Endothelial cell of umbilical vein (primary cell): Measurements from ENCODE around the gene MXD4. TPM values are rescaled to one million over a fixed set of nuclear protein-coding genes. Genes with fewer than 3 reads are reported as not detected.

Experiments
- BruUV-seq: library from RNA; stranded (reverse); fragments of 400-500 nt; replicated peaks from 2 replicates; lab custom pipeline; 2021; lab: Mats Ljungman, UMichigan
- CTCF ChIA-PET: fragments of 300-600, 350-600 bp; sonication (Branson Sonifier 250); formaldehyde crosslinking; loops from one replicate; lab custom pipeline; 2021; ENCODE audit warnings: antibody characterized with exemption, inconsistent platforms; lab: Charles Lee
- POLR2A ChIA-PET: fragments of 300-600, 350-600 bp; sonication (Branson Sonifier 250); formaldehyde crosslinking; loops from one replicate; lab custom pipeline; 2021; ENCODE audit warnings: antibody characterized with exemption, inconsistent platforms; lab: Charles Lee
- DNase-seq: peaks from one replicate; pipeline ENCODE4 v3.0.0-alpha.2; 2011; ENCODE audit warnings: low read depth, low spot score
- FAIRE-seq: peaks from 2 replicates; lab custom pipeline; 2011; peaks lifted over from hg19 to GRCh38; lab: Jason Lieb, UNC
- H2AFZ ChIP-seq: 2 replicates; pipeline ENCODE4 v1.6.0; 2012; ENCODE audit warnings: low read depth, low read length, control low read depth, inconsistent platforms
- H3K27ac ChIP-seq: 2 replicates; pipeline ENCODE4 v1.5.1; 2011; ENCODE audit warnings: low read depth, mild to moderate bottlenecking, control low read depth, low read length, moderate library complexity; ENCODE audit not compliant: insufficient read depth
- H3K27me3 ChIP-seq, 2 experiments: 2 replicates each; pipeline versions ENCODE4 v1.6.0 to v1.6.1; 2011; ENCODE audit warnings: low read length in 2 of 2, mixed read lengths in 1 of 2; ENCODE audit not compliant: control insufficient read depth in 2 of 2, insufficient read depth in 2 of 2
- H3K36me3 ChIP-seq, 2 experiments: 2 replicates in 1 of 2; 3 replicates in 1 of 2; pipeline ENCODE4 v1.5.1; 2011; ENCODE audit warnings: low read length in 2 of 2, mild to moderate bottlenecking in 1 of 2, moderate library complexity in 1 of 2; ENCODE audit not compliant: control insufficient read depth in 2 of 2, insufficient read depth in 2 of 2; ENCODE audit errors: extremely low read depth in 1 of 2
- H3K4me1 ChIP-seq: 3 replicates; pipeline ENCODE4 v1.5.1; 2011; ENCODE audit warnings: mild to moderate bottlenecking, low read length; ENCODE audit not compliant: control insufficient read depth, insufficient read depth; ENCODE audit errors: extremely low read depth
- H3K4me2 ChIP-seq: 2 replicates; pipeline ENCODE4 v1.6.1; 2011; ENCODE audit warnings: low read length, control low read depth, mixed read lengths; ENCODE audit not compliant: insufficient read depth
- H3K4me3 ChIP-seq, 3 experiments: fragments of 200-600 bp in 1 of 3; sonication (generic), shearing (Covaris generic) in 1 of 3; replicated peaks in 1 of 3; 2 replicates each; pipeline ENCODE4 v1.5.1; 2011 to 2016; ENCODE audit warnings: control low read depth in 3 of 3, low read length in 3 of 3, mild to moderate bottlenecking in 2 of 3, inconsistent platforms in 1 of 3, low read depth in 1 of 3, moderate library complexity in 1 of 3; ENCODE audit not compliant: insufficient read depth in 1 of 3
- H3K79me2 ChIP-seq: 2 replicates; pipeline ENCODE4 v1.6.0; 2012; ENCODE audit warnings: low read length, inconsistent platforms; ENCODE audit not compliant: control insufficient read depth, insufficient read depth
- H3K9ac ChIP-seq: replicated peaks from 2 replicates; pipeline ENCODE3; 2011; ENCODE audit warnings: low read length, control low read depth; ENCODE audit not compliant: insufficient read depth; ENCODE audit errors: extremely low read depth
- H3K9me1 ChIP-seq: replicated peaks from 3 replicates; pipeline ENCODE4 v1.6.0; 2011; ENCODE audit warnings: mild to moderate bottlenecking, low read length; ENCODE audit not compliant: control insufficient read depth, insufficient read depth; ENCODE audit errors: extremely low read depth
- H3K9me3 ChIP-seq: replicated peaks from 2 replicates; pipeline ENCODE4 v1.5.1; 2012; ENCODE audit warnings: low read length, inconsistent platforms; ENCODE audit not compliant: control insufficient read depth, insufficient read depth
- H4K20me1 ChIP-seq: replicated peaks from 2 replicates; pipeline ENCODE3; 2011; ENCODE audit warnings: mild to moderate bottlenecking, low read length; ENCODE audit not compliant: control insufficient read depth, insufficient read depth; ENCODE audit errors: extremely low read depth
- CTCF ChIP-seq, 2 donors: IDR thresholded peaks; 1 replicate in 1 of 2; 2 replicates in 1 of 2; pipeline ENCODE4 v1.5.1; 2011; ENCODE audit warnings: low read length in 2 of 2, mild to moderate bottlenecking in 2 of 2, moderate library complexity in 2 of 2, control low read depth in 1 of 2, inconsistent platforms in 1 of 2, low read depth in 1 of 2; ENCODE audit not compliant: insufficient read depth in 1 of 2; ENCODE audit errors: extremely low read depth in 1 of 2
- EZH2 ChIP-seq: IDR thresholded peaks from 2 replicates; pipeline ENCODE4 v1.6.1; 2012; ENCODE audit warnings: borderline replicate concordance, low read depth, mild to moderate bottlenecking, moderate library complexity, low read length, inconsistent platforms; ENCODE audit not compliant: severe bottlenecking
- FOS ChIP-seq: IDR thresholded peaks from 2 replicates; pipeline ENCODE4 v1.6.1; 2011; ENCODE audit warnings: mild to moderate bottlenecking, low read length, moderate library complexity, borderline replicate concordance; ENCODE audit not compliant: insufficient read depth
- GATA2 ChIP-seq: IDR thresholded peaks from 2 replicates; pipeline ENCODE4 v1.7.0; 2011; ENCODE audit warnings: low read depth, mild to moderate bottlenecking, moderate library complexity, mixed read lengths, low read length; ENCODE audit not compliant: insufficient read length, insufficient read depth
- JUN ChIP-seq: IDR thresholded peaks from 2 replicates; pipeline ENCODE4 v1.6.1; 2011; ENCODE audit warnings: borderline replicate concordance, low read depth; ENCODE audit not compliant: insufficient read length, insufficient read depth
- MAX ChIP-seq: IDR thresholded peaks from 2 replicates; pipeline ENCODE4 v1.6.1; 2011; ENCODE audit not compliant: insufficient read depth, insufficient read length
- MYC ChIP-seq: IDR thresholded peaks from one replicate; pipeline ENCODE4 v1.6.1; 2011; ENCODE audit warnings: mild to moderate bottlenecking, low read depth, low read length
- POLR2A ChIP-seq: IDR thresholded peaks from 2 replicates; pipeline ENCODE4 v1.6.1; 2012; ENCODE audit warnings: low read depth, mild to moderate bottlenecking, control low read depth, low read length
- POLR2AphosphoS5 ChIP-seq: IDR thresholded peaks from 2 replicates; pipeline ENCODE4 v1.6.1; 2012; ENCODE audit warnings: low read depth, mild to moderate bottlenecking, control low read depth, low read length, moderate library complexity; ENCODE audit not compliant: insufficient read depth
- dilution Hi-C: fragments of 300-500 bp; cut with MboI; formaldehyde crosslinking; loops from one replicate; pipeline ENCODE4 v1.15.0; 2019; ENCODE audit warnings: low sequenced_read_pairs; ENCODE audit not compliant: extremely low pct_ligation_motif_present
- intact Hi-C: fragments of 100-400 bp; cut with micrococcal nuclease; formaldehyde crosslinking; loops from one replicate; pipeline ENCODE4 v1.10.0; 2022
- polyA plus RNA-seq, 4 experiments: library from polyadenylated mRNA; depleted of rRNA in 3 of 4; stranded (reverse) in 3 of 4; unstranded in 1 of 4; fragments of >200 nt; gene quantifications; 2 replicates each; pipeline versions ENCODE4 v1.2.1 to v1.2.3, GENCODE V29; 2011 to 2012; ENCODE audit warnings: missing spikeins in 1 of 4
- total RNA-seq: library from RNA; stranded (reverse); gene quantifications from 2 replicates; pipeline ENCODE4 v1.2.3, GENCODE V29; 2021

MXD4 gene
- total and polyA plus RNA-seq, 2 donors (not counting 3 experiments of a cell fraction or from before 2014, with no cell fraction given), result 62.7 to 74.1 TPM

- Histone ChIP-seq H3K9me1 (no peaks in the 10 kb centered on the region), H3K4me2 (no peak overlapping the region), H3K9ac (no peak overlapping the region), H3K79me2 (peaks cover under 1% of the 10 kb centered on the region), H3K4me1 (no peaks in the 10 kb centered on the region), H3K27me3 (no peaks in the 10 kb centered on the region), H4K20me1 (no peaks in the 10 kb centered on the region), H3K9me3 (no peaks in the 10 kb centered on the region), H3K36me3 (peaks cover 3 to 4% of the 10 kb centered on the region in 2 experiments), H3K27ac (no peak overlapping the region), H3K4me3 (no peak overlapping the region), H2AFZ (no peak overlapping the region)
- no peak for DNase-seq
- dilution Hi-C loops (no loop called here), intact Hi-C loops (no loop called here)
- TF ChIP-seq MAX (no peak), FOS (no peak), POLR2AphosphoS5 (no peak), GATA2 (no peak), CTCF (IDR thresholded peaks at IDR 0.05; ENCODE audit: extremely low read depth in 1 of 2, insufficient read depth in 1 of 2, low read depth in 1 of 2, low read length in 2 of 2) (no peak), MYC (no peak), POLR2A (no peak), EZH2 (no peak), JUN (no peak)
- POLR2A ChIA-PET, result no interaction called here
- no peak for FAIRE-seq
- CTCF ChIA-PET, result interaction anchor here (0.8 to 2.4 kb wide), 3 partner anchors 9 to 14 kb away, joined by 3 to 20 read pairs (median 4); no protein-coding TSS in a partner anchor
- BruUV-seq, result no TSS peak
Observed at GRCh38 chr4:2231082-2231481, 30.8 kb downstream of the MXD4 start.
